DND-41 (cell line): ENCODE data around the gene RGS3.

Experiments
- CTCF ChIP-seq: IDR thresholded peaks from 2 replicates; pipeline ENCODE4 v1.5.1; 2012; ENCODE audit warnings: borderline replicate concordance, low read length, moderate library complexity, mild to moderate bottlenecking; ENCODE audit not compliant: poor library complexity, severe bottlenecking; ENCODE audit errors: extremely low read depth
- EZH2 ChIP-seq: IDR thresholded peaks from 3 replicates; pipeline ENCODE4 v1.6.1; 2012; ENCODE audit warnings: borderline replicate concordance, low read depth, mild to moderate bottlenecking, moderate library complexity, low read length, inconsistent platforms; ENCODE audit not compliant: severe bottlenecking

- TF ChIP-seq CTCF (no peak), EZH2 (no peak)
Observed at GRCh38 chr9:113600023-113600823, 136.7 kb downstream of the RGS3 start.
